ENCODE results near the gene MACROD2.
"Not testable (repeated sequence)": the region's sequence is repeated elsewhere in the genome, so short reads cannot be mapped to it uniquely, and the experiment has no call there.

MACROD2 gene

GRCh38 chr20:15100506-15101160, 1105.3 kb downstream of the MACROD2 start:
- no peak for DNase-seq (ENCODE audit: low read depth in 2 of 2)

DNA sequence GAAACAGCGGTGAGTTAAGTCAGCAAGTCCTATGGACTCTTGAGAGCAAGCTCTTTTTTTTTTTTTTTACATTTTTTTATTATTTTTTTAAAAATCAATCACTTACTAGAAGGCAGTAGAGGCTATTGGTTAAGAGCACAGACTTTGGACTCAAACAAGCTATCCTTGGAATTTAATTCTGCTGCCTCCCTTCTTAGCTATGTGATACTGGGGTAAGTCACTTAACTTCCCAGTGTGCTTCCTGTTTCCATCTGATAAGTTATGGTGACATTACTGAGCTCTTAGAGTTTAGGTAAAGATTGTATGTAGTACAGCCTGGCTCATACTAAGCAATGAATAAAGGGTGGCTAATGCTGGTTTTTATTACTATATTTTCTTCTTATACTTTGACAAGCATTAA, 1112.6 kb downstream of the MACROD2 start:
- DNase-seq (ENCODE audit: low read depth in 2 of 2), result no peak

DNA sequence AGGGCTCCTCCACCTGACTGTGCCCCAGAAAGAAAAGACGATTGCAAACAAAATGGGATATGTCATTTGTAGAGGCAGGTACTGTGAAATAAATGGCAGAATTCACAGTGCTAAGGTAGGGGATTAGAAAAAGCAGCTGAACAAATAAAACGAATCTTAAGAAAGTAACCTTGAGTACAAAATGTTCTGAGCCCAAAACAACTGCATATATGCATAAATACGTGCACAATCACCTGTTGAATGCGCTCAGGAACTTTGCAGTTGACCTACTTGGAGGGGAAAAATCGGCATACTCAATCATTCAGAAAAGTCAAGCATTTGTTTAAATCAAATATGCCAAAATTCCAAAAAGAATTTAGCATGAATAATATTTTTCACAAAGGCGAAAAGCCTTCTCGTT, 1114.2 kb downstream of the MACROD2 start:
- no peak for DNase-seq (ENCODE audit: low read depth in 2 of 2)

DNA sequence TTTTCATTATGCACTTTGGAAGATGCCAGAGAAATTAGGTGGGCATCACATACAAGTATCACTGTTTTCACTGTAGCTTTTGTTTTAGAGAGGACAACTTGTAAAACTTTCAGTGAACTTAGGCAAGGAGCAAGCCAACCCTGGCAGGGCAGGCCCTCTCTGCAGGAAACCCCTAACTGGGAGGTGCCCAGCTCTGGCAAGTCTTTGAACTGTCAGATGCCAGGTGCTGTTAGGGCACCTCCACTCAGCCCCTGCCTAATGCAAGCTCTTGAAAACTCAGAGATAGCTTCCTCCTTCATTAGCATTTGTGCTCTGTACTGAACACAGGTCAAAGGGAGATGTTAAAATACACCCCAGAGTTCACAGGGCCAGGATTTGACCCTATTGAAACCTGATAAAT, 1116.3 kb downstream of the MACROD2 start:
- no peak for DNase-seq (ENCODE audit: low read depth in 2 of 2)

- DNase-seq (ENCODE audit: low read depth in 2 of 2), result no peak
Measured at GRCh38 chr20:15113144-15113773, 1117.9 kb downstream of the MACROD2 start.

DNA sequence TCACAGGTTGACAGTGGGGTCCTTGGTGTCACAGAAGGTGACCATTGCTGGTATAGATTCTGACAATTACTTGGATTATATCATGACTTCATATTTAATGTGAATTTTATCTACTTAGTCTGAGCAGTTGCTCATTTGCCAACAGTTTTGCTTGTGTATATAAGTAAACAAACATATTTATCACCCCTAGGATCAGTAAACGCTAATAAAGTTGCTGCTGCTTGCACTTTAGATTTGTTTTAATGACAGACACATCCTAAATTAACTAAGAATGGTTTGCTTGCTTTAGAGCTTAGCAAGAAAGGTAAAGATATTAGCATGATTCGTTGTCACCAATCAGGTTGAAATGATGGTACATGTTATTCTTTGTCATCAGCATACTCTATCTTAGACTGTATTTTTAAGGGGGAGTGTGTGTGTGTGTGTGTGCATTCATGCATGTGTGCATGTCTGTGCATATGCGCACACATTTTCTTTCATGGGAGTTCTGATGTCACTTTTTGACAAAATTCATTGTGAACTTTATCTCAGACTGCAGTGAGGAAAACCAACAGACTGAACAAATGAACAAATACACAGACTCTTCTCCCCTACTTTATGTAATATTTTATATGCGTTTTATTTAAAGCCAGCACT, 1124.7 kb downstream of the MACROD2 start:
- no peak for DNase-seq (ENCODE audit: low read depth in 2 of 2)

GRCh38 chr20:15122613-15123012, 1127.3 kb downstream of the MACROD2 start:
- DNase-seq (ENCODE audit: low read depth in 2 of 2), result no peak

- DNase-seq (ENCODE audit: low read depth in 2 of 2), result no peak
Measured at GRCh38 chr20:15131176-15131575, 1135.9 kb downstream of the MACROD2 start.

DNA sequence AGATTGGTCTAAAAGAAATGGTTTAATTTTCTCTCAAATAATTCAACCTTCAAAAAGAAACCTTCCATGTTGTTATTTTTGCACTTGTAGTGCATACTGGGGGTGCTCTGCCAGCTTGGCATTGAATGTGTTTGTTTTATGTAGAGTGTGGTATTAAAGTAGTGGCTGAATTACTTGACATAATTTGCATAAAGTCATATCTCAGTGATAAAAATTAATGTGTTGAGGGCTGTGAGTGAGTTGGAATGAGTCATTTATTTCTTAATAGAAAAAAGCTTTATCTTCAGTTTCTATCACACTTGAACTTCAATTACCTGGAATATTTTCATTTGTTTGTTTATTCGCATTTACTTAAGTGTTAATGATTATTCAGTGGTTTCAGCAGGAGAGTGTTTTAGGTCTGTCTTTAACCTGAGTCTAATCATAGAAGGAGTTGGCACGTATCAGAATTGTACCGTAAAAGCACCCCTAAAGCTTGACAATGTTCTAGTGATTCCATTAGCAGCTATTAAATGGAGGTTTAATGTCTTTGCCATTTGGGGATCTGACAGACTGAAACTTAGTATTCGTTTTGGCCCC, 1143.3 kb downstream of the MACROD2 start:
- DNase-seq (ENCODE audit: low read depth in 2 of 2), result no peak

DNA sequence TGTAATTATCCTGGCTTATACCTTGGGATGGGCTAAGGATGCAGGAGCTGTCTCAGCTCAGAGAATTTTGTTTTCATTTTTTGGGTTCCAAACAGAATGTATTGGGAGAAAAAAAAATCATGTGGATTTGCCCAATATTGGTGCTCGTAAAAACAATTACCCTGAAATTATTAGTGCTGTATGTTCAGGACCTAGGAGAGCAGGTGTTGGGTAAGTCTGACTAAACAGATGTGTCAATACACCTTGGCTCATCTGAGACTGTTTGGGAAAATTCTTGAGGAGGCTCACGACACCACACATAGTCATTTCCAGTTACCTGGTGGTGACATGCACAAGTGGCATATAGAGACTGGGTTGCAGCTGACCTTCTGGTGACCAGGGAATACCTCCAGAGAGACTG, 1144.2 kb downstream of the MACROD2 start:
- DNase-seq (ENCODE audit: low read depth in 2 of 2), result no peak

DNA sequence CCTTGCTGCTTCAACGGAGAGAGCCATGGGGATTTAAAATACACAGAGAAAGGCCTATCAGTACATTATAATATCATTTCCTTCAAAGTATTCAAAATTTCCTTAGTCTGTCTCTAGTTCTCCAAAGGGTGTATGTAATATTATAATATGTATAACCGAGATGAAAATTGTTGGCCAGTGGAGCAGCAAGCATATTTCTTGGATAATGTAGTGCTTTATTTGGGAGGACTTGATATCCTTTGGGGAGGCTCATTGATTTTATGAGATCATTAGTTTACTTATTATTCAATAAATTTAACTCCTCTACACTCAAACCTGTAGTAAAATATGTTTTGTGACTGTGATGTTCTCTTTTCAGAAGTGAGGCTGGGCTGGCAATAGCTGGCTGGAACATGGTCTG, 1145.0 kb downstream of the MACROD2 start:
- DNase-seq (ENCODE audit: low read depth in 2 of 2), result no peak

DNA sequence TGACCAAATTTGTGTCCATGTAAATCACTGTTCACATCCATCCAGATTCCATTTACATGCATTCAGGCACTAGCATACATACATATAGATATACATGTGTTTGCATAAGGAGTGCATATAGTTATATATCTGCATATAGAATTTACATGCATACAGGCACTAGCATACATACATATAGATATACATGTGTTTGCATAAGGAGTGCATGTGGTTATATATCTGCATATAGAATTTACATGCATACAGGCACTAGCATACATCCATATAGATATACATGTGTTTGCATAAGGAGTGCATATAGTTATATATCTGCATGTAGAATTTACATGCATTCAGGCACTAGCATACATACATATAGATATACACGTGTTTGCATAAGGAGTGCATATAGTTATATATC, 1145.6 kb downstream of the MACROD2 start:
- not testable (repeated sequence) for DNase-seq (ENCODE audit: low read depth in 2 of 2)

GRCh38 chr20:15141861-15142260, 1146.5 kb downstream of the MACROD2 start:
- DNase-seq (ENCODE audit: low read depth in 2 of 2), result no peak

DNA sequence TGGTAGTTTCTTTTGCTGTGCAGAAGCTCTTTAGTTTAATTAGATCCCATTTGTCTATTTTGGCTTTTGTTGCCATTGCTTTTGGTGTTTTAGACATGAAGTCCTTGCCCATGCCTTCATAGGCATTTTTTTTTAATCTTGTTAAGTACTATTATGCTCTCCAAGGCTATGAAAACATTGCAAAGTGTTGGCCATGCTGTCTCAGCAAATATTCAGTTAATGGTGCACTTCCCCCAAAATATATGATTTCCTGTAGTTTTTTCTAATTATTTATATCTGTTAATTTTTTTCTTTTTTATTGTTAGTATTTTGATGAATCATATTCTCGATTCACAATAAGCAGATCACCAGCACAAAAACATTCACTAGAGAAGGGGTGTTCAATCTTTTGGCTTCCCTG, 1148.2 kb downstream of the MACROD2 start:
- no peak for DNase-seq (ENCODE audit: low read depth in 2 of 2)

DNA sequence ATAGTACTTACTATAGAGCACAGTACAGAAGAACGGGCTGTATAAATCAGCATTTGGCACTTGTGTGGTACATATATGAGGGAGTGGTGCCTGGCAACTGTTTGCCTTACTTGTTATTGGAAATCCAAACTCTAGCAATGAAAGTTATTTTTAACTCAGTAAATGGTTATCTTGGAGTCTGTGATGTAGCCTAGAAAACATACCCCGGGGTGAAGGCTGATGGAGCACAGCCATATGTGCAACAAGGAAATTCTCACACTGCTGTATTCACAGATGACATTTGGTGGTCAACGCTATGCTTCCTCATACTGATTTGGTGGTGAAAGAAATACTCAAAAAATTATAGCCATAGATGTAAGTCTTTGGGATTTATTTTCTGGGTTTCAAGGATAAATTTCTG, 1149.6 kb downstream of the MACROD2 start:
- no peak for DNase-seq (ENCODE audit: low read depth in 2 of 2)

- DNase-seq (ENCODE audit: low read depth in 2 of 2), result no peak
Measured at GRCh38 chr20:15146948-15147347, 1151.6 kb downstream of the MACROD2 start.

DNA sequence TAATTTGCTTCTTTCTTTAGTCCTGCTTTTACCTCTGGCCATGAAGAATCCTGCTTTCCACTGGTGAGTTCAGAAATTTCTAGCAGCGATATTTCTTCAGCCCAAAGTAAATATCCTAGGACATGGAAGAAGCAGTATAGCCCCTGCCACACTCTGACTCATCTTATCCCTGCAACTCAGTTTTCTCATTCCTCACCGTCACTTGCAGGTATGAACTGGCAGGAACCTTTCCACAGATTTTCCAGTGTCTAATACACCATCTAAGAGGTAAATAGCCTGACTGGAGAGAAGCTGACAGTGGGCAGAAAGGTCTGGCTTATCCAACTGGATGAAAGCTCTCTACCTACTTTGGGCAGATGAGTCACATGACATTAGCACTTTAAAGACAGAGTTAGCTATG, 1158.8 kb downstream of the MACROD2 start:
- DNase-seq (ENCODE audit: low read depth in 2 of 2), result no peak

DNA sequence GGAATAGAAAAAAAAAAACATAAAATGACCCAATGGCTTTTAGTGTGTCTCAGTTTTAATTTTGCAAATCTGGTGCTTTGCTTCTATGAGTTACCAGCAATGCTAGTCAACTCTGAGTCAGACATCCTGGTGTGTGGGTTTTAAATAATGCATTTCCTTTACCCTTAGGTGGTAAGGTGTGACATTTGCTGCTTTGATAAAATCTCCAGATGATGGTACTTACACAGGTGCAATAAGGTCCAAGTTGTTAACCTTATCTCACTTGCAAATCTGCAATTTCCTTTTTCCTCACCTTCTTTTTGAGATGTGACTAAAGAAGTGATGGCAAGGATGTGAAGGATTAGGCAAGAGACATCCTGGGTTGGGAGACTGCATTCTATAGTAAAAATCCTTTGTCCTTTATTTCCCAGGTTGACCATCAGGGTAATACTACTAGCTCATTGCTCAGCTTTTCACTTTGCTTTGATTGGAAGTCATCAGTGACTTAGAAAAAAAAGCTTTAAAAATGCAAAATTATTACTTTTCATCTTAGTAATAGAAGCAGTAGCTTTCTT, 1160.6 kb downstream of the MACROD2 start:
- no peak for DNase-seq (ENCODE audit: low read depth in 2 of 2)

DNA sequence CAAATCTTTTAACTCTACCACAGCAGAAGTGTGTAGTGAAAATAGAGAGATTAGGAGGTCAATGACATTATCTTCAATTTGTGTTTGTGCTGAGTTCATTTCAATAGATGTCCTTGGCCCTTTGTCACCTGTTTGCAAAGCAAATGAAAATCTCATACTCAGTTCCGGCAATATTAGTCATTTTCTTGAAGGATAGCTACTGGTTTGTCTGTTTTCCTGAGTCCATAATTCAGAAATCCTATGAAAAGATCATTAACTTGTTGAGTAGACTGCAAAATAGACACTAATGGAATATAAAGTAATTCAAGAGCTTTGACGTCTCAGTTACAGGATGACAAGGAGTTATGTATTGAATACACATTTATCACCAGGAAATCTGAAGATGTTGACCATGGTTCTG, 1163.2 kb downstream of the MACROD2 start:
- no peak for DNase-seq (ENCODE audit: low read depth in 2 of 2)

DNA sequence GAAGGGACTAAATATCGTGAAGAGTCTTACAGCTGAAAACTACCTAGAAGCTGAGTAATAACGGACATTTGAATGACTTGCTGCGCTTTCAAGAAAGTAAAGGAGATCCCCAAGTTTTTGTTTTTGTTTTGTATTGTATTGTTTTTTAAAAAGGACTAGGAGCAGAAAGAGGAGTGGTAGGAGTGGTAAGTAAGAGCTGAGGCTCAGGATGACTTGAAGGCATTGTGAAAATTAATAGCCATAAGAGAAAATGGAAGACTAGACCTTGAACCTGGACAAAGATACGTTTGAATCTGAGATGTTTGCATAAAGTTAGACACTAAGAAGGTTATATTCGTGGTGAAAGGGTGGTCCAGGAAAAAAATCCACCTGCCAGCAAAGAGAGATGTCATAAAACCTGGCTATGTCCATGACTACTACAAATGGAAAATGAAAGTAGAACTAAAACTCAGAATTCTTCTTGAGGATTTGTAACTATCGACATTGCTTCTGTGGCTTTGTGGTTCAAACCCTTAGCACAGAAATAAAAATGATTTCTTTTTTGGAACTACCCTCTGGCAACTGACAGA, 1166.8 kb downstream of the MACROD2 start:
- no peak for DNase-seq (ENCODE audit: low read depth in 2 of 2)

DNA sequence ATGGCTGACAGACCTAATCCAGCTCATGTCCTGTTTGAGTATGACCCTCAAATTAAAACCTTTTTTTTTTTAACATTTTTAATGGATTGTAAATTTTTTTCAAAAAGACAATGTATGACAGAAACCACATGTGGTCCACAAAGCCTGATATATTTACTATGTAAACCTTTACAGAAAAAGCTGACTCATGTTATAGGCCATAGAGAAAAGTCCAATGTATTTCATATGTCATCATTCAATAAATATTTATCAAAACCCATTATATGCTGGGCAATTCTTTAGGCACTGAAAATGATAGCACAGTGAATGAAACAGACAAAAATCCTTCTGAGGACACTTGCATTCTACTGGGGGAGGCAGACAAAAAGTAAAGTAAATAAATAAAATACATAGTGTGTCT, 1168.3 kb downstream of the MACROD2 start:
- DNase-seq (ENCODE audit: low read depth in 2 of 2), result no peak

DNA sequence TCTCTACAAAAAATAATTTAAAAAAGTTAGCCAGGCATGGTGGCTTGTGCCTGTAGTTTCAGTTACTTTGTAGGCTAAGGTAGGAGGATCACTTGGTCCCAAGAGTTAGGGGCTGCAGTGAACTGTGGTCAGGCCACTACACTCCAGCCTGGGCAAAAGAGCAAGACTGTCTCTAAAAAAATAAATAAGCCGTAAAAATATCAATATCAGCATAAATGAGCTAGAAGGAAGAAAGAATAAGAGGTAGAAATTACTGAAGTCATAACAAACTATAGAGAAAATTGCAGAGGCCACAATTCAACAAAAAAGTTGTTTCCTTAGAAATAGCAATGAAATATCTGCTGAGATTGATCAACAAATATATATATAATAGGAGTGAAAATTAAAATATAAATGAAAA, 1169.4 kb downstream of the MACROD2 start:
- DNase-seq (ENCODE audit: low read depth in 2 of 2), result no peak

Data from stimulated activated CD8-positive, alpha-beta memory T cell treated with anti-CD3 and anti-CD28 coated beads, Interleukin-2, amount 100 ng/mL, for 1 hour (primary cell).